Measurements from ENCODE around the gene LMF1.
"Not testable (repeated sequence)": the region's sequence is repeated elsewhere in the genome, so short reads cannot be mapped to it uniquely, and the experiment has no call there.

LMF1 gene

DNA sequence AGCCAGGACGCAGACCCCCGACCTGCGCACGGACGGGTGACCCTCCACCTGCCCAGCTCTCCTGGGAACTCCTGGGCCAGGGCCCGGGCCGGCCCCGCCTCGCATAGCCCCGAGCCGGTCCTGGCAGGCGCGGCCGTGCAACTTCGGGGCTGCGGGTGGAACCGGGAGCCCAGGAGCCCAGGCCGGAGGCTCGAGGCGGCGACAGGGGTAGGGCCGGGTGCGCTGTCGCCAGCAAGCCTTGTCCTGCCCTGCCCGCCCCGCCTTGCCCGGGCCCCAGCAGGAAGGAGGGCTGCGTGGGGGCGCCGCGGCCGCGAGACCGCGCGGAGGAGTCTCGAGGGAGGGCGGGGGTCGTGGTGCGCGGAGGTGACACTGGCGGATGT is 408 bp downstream of the LMF1 start:
- DNase-seq (ENCODE audit: low spot score), result no peak

DNA sequence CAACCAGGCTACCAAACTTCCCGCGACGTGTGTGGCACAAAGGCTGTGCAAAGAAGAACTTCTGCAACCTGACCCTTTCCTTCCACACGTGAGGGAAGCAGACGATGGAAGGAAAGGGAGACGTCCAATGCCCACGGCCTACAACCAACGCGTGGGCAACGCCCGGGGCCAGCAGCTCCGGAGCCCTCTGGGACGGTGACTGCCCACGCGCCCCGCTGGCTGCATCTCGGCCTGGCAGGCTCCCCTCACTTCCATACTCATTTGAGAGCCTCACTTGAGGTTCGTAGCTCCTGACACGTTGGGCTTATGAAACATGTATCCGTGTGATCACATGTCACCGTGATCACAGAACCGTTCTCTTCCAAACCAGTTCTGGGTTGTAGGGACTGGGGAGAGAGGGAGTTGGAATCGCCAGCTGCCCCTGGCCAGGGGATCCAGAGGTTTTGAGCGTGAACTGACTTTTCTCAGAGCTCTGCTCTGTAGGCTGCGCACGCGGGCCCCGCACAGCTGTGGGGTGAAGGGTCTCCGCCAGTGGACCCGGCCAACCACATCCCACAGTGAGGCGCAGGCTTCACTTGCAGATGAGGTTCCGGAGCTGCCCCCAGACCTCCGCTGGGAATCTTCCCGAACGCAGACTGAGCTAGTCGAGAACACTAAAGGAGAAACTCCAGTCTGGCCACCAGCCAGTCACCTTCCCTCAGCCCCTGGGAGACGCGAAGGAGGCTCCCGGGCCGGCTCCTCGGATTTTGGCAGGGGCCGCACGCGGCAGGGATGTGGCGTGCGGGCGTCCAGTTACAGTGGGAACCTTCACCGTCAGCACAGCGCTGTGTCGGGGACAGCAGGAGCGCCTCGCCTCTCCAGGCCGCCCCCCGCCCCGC is 1.0 kb downstream of the LMF1 start:
- DNase-seq (ENCODE audit: low spot score), result no peak

DNA sequence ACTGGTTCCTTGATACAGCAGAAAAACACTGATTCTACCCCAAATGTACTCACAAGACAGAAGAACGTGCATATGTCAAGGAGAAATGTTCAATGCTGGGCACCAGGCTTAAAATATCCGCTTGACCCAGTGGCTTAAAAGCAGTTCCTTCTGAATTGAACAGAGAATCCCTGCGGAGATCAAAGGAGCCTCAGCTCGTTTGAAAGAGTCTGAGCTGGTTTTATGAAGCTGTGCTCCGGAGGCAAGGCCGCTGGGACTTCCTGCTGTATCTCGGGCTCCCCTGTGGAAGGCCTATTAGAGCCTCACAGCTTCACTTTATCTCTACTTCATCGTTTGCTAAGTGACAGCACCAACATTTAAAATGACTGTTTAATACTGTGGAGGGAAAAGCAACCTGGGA is 2.2 kb downstream of the LMF1 start:
- DNase-seq (ENCODE audit: low spot score), result no peak

DNA sequence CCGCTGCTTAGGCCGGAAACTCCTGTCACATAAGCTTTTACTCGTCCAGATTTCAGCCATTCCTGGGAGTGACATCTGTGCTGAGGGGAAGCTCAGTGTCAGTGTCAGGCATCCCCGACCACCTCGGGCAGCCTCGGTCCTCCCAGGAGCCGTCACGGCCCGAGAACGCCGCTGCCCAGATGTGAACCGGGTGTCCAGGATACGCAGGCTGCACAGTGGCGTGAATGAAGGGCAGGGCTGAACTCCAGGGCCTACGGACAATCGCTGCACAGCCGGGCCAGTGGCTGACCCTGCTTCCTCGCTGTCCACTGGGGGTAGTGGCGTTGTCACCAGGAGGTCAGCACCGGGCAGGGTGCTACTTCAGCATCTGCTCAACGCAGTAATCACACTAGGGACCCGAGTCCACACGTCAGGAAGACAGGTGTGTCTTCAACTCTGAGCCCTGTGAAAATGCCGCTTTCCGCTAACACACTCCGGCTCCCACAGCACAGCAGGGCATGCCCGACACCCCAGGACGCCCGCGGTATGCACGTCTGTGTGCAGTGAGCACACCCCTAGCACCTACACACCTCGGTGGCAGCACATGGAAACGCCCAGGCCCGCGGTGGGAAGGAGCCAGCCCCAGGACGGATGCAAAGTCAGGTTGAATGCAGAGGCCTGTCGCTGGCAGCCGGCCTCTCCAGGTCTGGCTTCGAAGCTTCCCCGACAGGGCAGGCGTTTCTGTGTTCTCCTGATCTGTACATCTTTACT is 3.1 kb downstream of the LMF1 start:
- DNase-seq (ENCODE audit: low spot score), result no peak

DNA sequence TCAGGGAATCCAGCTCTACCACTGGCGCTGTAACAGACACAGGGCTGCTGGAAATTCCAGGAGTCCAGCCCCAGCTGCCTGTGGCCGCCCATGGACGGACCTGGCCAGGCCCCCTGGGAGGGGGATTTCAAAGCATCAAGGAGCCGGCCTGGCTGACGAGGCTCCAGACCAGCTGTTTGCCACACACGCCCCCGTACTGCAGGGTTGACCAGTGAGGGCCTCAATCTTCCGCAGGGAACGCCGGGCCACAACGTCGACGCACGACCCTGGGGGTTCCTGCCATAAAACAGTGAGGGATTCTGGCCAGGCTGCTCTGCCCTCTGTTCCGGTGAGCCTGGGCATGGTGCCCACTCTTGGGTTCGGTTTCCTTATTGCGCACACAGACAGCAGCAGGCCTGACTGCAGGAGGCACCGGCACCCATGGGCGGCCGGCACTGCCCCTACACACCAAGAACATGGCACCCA is 3.7 kb downstream of the LMF1 start:
- no peak for DNase-seq (ENCODE audit: low spot score)

DNA sequence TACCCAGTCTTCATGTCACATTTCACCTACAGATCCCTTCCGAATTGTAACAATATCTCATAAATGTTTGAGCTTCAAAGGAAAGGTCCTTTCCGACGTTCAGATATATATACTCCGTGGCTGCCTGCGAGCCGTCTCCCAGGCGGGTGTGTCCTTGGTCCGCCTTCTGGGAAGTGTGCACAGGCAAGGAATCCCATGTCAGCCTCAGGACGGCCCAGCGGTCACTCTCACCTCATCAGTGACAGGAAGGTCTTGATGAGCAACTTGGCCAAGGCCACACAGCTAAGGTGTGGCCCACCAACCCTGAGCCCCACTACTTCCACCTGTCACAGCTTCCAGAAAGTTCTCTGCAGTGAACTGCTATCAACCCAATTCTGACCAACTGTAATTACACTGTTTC is 4.3 kb downstream of the LMF1 start:
- DNase-seq (ENCODE audit: low spot score), result no peak

DNA sequence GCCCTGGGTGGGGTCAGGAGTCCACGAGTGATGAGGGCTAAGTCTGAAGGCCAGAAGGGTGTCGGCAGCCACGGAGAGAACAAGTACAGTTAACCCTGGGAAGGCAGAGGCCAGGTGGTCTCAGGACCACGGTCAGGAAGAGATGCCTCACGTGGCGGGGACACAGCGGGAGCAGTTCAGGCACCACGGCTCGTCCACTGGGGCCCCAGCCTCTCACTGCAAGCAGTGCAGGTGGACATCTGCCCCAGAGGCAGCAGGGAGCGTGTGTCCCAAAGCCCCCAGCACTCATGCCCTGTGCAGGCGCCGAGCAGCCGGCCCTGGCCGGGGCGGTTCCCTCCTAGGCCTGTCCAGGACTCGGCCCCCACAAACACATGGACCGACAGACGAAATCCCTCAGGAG is 4.7 kb downstream of the LMF1 start:
- DNase-seq (ENCODE audit: low spot score), result no peak

DNA sequence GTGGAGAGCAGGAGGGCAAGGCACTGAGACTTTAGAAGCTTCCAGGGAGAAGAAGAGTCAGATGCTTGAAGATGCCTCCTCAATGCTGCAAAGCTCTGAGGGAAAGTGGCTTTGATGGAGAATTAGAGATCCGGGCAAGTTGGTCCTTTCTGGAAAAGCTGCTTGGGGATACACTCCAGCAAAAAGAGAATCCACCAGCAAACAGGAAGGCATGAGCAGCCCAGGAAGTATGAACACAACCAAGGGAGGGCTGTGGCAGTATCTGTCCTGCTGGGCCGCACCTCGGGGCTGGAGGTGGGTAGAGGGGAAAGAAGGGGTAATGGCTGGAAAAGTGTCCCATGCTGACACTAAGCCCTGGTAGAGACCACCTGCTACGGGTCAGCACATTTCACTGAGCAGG is 5.3 kb downstream of the LMF1 start:
- DNase-seq (ENCODE audit: low spot score), result no peak

DNA sequence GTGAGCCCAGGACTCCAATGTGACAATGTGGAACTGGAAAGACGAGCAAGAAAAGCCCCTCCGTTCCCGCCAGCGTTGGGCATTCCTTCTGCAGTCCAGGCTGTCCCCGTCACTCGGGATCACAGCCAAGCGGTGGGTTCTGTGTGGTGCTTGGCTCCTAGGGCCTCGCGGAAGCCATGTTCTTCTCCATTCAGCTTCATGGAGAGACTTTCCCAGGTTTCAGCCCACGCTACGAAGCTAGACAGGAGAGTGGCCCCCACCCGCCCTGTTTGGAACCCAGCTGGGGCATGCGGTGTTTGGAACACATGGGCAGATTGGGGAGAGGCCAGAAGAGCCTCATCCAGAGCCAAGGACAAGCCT is 5.8 kb downstream of the LMF1 start:
- no peak for DNase-seq (ENCODE audit: low spot score)

DNA sequence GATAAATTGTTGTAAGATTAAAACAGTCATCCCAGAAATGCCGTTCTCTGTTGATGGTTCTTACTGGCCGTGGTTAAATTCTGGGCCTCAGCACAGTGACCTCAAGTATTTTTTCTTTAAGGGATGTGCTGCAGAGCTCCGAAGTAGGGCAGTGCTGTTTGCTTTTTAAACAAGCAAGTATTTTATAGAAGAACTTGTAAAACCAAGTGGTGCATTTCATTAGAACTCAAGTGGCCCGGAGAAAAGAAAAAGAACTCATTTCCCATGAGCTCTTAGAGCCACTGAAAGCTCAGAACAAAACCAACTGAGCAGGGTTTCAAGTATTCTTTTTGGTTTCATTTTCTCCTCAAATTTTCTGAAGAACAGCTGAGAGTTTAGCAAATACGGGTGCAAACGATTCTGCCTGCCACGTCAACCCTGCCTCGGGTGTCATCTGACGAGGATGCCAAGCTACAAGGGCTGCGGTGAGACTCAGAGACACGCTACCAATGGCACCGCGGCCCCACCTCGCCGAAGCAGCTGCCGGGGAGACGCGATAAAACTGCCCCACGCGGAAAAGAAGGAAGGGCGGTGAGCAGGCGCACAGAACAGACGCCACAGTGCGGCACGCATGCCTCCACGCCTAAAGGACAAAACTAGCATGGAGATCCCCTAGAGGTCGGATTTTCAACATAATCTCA is 6.3 kb downstream of the LMF1 start:
- no peak for DNase-seq (ENCODE audit: low spot score)

DNA sequence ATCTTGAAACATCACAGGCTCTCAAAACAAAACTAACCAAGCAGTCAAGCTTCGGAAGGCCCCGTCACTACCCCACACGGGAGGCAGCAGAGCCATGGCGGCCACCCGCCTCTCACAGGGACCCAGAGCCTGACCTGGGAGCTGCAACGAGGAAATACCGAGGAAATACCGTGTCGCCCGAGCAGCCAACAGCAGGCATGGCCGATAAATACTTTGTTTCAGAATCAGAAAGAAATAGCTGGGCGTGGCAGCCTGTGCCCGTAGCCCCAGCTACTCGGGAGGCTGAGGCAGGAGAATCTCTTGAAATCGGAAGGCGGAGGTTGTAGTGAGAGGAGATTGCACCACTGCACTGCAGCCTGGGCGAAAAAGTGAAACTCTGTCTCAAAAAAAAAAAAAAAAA is 6.9 kb downstream of the LMF1 start:
- DNase-seq (ENCODE audit: low spot score), result no peak

DNA sequence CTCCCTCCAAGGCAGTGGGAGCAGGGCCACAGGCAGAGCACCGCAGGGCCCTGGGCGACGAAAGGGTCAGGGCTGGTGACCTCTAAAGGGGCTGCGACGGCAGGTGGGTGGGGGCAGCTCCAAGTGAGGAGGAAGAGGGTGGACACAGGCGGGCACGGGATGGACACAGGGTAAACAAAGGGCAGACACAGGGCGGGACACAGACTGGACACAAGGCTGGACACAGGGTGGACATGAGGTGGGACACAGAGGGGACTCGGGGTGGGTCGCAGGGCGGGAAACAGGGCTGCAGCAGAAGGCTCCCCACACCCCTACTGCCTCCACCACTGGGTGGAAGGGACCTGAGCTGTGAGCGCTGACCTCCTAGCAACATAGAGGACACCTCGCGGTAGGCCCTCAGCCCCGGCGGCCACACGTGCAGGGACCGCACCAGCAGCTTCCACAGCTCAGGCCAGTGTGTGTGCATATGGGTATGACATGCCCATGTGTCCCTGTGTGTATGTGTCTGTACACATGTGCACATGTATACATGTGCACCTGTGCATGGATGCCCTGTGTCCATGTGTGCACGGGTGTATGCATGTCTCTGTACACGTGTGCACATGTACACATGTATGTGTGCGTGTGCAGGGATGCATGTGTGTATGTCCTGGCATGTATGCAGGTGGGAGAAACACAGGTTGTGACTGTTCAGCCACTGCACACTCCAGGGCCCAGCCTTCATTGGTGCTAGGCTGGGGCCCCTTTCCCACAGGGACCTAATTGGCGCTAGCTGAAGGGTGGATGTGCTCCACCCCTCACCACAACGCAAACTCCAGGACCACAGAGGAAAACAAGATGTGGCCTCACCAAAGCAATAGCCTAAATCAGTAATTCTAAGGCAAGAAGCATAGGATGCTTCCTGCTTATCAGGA is 7.6 kb downstream of the LMF1 start:
- DNase-seq (ENCODE audit: low spot score), result no peak

DNA sequence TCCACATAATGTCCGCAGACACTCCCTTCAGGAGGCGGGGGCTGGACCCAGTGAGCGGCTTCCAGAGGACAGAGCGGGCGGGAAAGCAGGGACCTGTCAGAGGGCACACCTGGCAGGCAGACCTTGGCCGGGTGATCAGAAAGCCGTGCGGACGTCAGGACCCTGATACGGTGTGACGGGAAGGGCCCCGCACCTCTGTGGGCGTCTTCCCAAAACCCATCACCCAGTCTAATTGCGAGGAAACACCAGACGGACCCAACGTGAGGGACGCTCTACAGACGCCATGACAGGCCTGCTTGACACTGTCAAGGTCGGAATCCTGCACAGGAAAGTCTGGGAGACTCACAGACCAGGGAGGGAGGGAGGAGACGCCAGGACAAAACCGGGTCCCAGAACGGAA is 8.4 kb downstream of the LMF1 start:
- DNase-seq (ENCODE audit: low spot score), result no peak

DNA sequence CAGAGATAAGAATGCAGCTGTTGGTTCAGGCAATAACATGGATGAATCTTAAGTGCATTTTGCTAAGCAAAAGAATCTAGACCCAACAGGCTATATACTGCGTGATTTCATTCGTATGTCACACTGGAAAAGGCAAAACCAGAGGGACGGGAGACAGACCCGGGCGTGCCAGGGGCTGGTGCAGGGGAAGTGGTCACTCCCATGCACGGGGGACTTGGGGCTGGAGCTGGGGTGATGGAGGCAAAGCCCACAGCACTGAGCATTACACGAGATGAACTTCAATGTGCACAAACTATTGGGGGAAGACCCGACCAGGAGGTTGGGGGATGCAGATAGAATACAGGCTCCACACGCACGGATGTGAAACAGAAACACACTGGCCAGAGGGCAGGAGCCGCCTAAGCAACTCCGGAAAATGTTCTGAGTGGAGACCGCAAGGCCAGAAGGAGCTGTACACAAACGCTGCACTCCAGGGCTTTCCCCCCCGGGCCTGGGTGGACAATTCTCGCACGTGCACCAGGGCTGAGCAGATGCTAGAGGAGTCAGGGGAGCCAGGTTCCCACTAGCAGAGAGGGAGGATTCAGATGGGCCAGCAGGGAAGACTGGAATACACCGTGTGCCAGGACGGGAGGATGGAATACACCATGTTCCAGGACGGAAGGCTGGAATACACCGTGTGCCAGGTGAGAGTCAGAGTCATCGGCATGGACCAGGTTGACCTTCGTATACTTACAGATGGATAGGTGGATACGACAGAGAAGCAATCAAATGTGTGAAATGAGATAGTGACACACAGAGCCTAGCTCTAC is 11.3 kb downstream of the LMF1 start:
- no peak for DNase-seq (ENCODE audit: low spot score)

DNA sequence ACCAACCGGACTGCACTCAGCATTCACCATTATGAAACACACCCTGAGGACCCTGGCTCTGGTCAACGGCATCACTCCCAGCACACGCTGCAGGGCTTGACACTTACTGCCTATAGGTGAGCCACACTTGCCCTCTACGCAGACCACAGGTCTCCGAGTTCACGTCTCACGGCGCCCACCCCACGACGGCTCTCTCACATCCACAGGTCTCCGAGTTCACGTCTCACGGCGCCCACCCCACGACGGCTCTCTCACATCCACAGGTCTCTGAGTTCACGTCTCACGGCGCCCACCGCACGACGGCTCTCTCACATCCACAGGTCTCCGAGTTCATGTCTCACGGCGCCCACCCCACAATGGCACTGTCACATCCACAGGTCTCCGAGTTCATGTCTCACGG is 15.0 kb downstream of the LMF1 start:
- not testable (repeated sequence) for DNase-seq (ENCODE audit: low spot score)

DNA sequence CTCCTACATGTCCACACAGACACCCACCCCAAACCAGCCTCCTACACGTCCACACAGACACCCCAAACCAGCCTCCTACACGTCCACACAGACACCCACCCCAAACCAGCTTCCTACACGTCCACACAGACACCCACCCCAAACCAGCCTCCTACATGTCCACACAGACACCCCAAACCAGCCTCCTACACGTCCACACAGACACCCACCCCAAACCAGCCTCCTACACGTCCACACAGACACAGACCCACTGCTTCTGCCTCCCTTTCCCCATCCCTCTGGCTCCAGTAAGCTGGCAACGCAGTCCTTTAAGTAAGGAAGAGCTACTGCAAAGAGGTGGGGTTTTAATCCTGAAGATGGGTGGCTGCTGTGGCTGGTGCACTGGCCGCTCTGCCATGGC is 17.0 kb downstream of the LMF1 start:
- DNase-seq (ENCODE audit: low spot score), result not testable (repeated sequence)

DNA sequence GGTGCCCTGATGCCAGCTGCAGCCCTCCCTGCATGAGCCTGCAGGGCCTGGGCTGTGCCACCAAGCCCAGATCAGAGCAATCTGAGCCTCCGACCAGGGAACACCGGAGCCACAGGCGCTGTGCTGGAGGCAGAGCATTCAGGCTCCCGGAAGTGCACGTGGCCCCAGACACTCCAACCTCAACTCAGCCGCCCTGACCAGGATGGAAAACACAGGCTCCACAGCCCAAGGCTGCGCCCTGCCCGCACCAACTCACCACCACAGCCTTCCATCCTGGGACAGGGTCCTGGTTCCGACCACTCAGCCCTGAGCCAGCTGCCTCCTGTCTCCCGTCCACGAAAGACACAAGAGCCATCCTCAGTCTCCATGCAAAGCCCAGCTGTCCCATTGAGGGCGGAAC is 18.5 kb downstream of the LMF1 start:
- no peak for DNase-seq (ENCODE audit: low spot score)

DNA sequence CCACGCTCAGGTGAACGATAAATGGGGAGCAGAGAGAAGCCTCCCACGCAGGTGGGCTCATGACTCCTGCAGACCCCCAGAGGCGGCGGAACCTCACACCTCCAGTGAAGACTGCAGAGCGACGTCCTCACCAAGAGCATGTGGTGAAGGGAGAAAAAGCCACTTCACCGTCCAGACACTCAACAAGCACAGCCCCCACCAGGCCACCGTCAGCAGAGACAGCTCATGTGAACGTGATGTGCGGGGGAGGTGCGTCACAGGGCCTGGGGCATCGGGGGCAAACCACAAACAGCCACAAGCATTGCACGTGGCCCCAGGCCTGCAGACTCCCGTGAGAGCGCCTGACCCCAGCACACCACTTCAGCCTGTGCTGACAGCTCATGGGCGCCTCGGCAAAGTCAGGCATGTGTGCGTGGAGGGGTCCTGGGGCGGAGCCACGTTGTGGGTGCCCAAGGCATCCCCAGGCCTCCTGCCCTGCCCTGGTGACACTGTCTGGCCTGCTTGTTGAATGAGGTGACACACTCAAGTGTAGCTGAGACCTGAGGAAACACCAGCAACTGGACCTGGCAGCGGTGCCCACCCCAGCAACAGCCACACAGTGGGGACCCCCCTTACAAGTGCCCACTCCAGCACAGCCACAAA is 19.0 kb downstream of the LMF1 start:
- no peak for DNase-seq (ENCODE audit: low spot score)

DNA sequence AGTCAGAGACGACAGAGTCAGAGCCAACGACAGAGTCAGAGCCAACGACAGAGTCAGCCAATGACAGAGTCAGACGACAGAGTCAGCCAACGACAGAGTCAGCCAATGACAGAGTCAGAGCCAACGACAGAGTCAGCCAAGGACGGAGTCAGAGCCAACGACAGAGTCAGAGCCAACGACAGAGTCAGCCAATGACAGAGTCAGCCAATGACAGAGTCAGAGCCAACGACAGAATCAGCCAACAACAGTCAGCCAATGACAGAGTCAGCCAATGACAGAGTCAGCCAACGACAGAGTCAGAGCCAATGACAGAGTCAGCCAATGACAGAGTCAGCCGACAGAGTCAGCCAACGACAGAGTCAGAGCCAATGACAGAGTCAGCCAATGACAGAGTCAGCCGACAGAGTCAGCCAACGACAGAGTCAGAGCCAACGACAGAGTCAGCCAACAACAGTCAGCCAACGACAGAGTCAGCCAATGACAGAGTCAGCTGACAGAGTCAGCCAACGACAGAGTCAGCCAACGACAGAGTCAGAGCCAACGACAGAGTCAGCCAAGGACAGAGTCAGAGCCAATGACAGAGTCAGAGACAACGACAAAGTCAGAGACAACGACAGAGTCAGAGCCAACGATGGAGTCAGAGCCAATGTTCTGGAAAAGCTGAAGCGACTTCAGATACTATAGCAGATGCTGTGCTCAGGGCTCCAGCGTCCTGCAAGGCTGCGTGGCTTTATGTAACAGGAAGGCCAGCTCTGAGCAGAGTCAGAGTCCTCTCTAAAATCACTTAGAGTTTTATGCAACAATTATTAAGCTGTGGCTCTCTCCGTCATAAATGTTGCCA is 19.8 kb downstream of the LMF1 start:
- not testable (repeated sequence) for DNase-seq (ENCODE audit: low spot score)

DNA sequence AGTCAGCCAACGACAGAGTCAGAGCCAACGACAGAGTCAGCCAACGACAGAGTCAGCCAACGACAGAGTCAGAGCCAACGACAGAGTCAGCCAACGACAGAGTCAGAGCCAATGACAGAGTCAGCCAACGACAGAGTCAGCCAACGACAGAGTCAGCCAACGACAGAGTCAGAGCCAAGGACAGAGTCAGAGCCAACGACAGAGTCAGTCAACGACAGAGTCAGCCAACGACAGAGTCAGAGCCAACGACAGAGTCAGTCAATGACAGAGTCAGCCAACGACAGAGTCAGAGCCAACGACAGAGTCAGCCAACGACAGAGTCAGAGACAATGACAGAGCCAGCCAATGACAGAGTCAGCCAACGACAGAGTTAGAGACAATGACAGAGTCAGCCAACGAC is 22.0 kb downstream of the LMF1 start:
- DNase-seq (ENCODE audit: low spot score), result not testable (repeated sequence)
